ENCODE data around the gene NAV1.

Gene NAV1

GRCh38 chr1:201525193-201525778 is 13.6 kb upstream of the NAV1 start:
- DNase-seq (ENCODE audit: insufficient read length, low spot score) (no peak), FAIRE-seq (no peak)
- TF ChIP-seq POLR2A (IDR thresholded peaks at IDR 0.05; ENCODE audit: low read depth, low read length), result no peak

- DNase-seq (ENCODE audit: insufficient read length, low spot score) (no peak), FAIRE-seq (no peak)
- no peak for TF ChIP-seq POLR2A (IDR thresholded peaks at IDR 0.05; ENCODE audit: low read depth, low read length)
Observed at GRCh38 chr1:201527879-201528278, 11.0 kb upstream of the NAV1 start.

DNA sequence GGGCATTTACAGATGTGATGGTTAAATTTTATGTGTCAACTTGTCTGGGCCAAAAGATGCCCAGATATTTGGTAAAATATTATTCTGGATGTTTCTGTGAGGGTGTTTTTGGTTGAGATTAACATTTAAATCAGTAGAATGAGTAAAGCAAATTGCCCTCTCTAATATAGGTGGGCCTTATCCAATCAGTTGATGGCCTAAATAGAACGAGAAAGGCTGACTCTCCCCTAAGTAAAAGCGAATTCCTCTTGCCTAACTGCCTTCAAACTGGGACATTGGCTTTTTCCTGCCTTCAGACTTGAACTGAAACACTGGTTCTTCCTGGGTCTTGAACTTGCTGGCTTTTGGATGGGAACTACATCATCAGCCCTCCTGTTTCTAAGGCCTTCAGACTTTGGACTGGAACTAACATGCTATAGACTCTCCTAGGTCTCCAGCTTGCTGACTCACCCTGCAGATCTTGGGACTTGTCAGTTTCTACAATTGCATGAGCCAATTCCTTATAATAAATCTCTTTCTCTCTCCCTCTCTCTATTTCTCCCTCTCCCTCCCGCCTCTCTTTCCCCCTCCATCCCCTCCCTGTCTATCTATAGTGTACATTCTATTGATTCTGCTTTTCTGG is 10.2 kb upstream of the NAV1 start:
- no peak for TF ChIP-seq POLR2A (IDR thresholded peaks at IDR 0.05; ENCODE audit: low read depth, low read length)
- FAIRE-seq, result no peak
- DNase-seq (ENCODE audit: insufficient read length, low spot score), result no peak

DNA sequence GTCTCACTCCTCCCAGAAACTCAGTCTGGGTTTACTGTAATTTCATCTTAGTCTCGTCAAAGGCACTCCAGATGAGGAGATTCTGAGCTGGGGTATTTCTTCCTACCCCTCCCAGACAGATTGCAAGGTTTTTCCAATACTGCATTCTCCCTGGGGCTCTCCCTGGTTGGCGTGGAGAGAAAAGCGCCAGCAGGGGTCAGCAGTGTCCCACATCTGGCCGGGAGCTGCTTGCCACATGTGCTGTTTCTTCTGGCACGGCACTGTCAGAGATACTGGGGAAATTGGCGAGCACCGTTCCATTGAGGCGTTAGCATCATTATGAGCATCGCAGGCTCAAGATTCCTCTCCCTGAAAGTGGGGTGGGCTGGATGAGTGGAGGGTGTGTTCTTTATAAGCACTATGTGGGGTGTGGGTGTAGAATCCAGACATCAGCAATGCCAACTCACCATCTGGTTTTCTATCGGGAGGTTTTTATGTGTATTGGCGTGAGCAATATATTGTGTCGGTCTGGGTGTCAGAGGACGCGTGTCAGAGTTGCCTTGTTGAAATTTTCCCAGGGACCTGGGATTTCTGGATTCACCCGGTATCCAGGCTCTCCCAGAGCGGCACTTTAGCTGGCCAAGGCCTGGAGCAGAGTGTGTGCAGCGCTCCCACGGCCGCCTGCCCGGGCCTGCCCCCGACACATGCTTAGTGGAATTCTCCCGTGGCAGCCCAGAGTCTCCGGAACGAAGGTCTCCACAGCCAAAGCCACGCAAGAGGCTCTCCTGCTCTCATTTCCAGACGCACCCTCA is 8.0 kb upstream of the NAV1 start:
- DNase-seq (ENCODE audit: insufficient read length, low spot score) (peak; percentile 73), FAIRE-seq (no peak)
- TF ChIP-seq POLR2A (IDR thresholded peaks at IDR 0.05; ENCODE audit: low read depth, low read length), result no peak

DNA sequence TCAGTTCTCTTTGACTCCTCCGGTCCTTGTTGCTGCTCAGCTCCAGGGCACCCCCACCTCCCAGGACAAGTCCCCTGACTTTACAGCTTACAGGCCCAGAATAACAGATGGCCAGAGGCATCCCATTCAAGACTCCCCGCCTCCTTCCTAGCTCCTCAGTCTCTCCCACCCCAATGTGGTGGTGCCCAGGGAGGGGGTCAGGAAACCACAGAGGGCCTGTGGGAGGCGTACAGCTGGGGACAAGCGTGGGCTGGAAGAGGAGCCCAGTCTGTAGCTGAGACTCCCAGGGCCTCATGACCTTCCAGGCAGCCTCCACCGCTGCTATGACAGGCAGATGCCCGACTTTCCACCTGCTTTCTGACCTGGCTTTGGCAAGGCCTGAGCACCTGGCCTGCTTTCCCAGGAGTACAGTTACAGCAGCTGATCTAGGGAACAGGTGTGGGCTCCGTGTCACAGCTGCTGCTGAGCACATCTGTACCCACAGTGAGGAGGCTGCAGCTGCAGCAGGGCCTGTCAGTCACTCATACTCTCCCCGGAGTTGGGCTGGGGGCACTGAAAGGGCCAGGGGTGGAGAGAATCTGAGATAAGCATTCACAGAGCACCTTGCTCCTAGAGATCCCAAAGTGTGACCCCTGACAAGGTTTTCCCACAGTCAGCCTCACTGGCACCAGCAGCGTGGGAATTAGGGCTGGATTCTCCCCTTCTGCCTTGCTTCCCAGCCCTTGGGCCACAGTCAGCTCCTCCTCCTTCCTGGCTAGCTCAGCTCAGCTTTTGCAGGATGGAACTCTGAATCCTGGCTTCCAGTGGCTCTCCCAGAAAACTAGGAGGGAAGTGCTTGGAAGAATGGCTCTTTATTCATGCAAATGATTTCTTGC is 7.1 kb upstream of the NAV1 start:
- no peak for TF ChIP-seq POLR2A (IDR thresholded peaks at IDR 0.05; ENCODE audit: low read depth, low read length)
- DNase-seq (ENCODE audit: insufficient read length, low spot score), result no peak
- no peak for FAIRE-seq

DNA sequence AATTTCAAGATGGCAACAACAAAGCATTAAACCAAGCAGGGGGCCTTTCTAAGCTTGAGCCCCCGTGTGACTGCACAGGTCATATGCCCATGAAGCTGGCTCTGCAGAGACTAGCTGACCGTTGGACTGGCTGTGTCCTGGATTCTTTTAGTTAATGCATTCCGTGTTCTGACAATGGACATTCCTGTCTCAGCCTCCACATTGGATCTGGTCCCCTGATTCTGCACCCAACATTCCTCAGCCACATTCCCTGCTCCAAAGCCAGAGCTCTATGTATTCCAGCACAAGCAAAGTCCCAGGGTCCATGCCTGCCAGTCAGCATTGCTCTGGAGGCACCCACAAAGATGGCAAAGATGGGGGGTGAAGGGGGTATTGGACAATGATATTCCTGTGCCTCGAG is 5.1 kb upstream of the NAV1 start:
- DNase-seq (ENCODE audit: insufficient read length, low spot score) (no peak), FAIRE-seq (no peak)
- TF ChIP-seq POLR2A (IDR thresholded peaks at IDR 0.05; ENCODE audit: low read depth, low read length), result no peak

- no peak for DNase-seq (ENCODE audit: insufficient read length, low spot score)
- TF ChIP-seq POLR2A (IDR thresholded peaks at IDR 0.05; ENCODE audit: low read depth, low read length), result no peak
- no peak for FAIRE-seq
Observed at GRCh38 chr1:201535046-201535918, 3.6 kb upstream of the NAV1 start.

DNA sequence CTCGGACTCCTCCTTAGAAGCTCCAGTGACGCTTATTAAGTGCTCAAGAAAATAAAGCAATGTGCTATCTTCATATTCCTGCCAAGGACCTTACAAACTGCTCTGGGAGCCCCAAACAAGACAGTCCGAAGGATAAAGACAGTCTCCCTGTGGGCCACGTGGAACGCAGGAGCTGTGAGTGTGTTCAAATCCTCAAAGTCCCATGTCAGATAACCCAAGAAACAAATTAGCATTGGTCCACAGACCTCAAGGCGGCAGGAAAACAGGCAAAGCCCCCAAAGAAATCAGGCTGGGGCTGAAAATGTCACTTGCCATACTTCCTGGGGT is 3.0 kb upstream of the NAV1 start:
- DNase-seq (ENCODE audit: insufficient read length, low spot score) (no peak), FAIRE-seq (no peak)
- TF ChIP-seq POLR2A (IDR thresholded peaks at IDR 0.05; ENCODE audit: low read depth, low read length), result no peak

GRCh38 chr1:201536558-201536957 is 2.4 kb upstream of the NAV1 start:
- TF ChIP-seq POLR2A (IDR thresholded peaks at IDR 0.05; ENCODE audit: low read depth, low read length), result no peak
- peak; percentile 69 for DNase-seq (ENCODE audit: insufficient read length, low spot score)
- no peak for FAIRE-seq

- TF ChIP-seq POLR2A (IDR thresholded peaks at IDR 0.05; ENCODE audit: low read depth, low read length), result no peak
Observed at GRCh38 chr1:201537028-201537427, 1.9 kb upstream of the NAV1 start.

GRCh38 chr1:201537467-201537866 is 1.5 kb upstream of the NAV1 start:
- no peak for TF ChIP-seq POLR2A (IDR thresholded peaks at IDR 0.05; ENCODE audit: low read depth, low read length)
- DNase-seq (ENCODE audit: insufficient read length, low spot score) (no peak), FAIRE-seq (no peak)

More at GRCh38 chr1:201537028-201537427, 1.9 kb upstream of the NAV1 start:
- FAIRE-seq (no peak), DNase-seq (ENCODE audit: insufficient read length, low spot score) (no peak)

GRCh38 chr1:201537891-201538611 is 876 bp upstream of the NAV1 start:
- no peak for DNase-seq (ENCODE audit: insufficient read length, low spot score)
- TF ChIP-seq POLR2A (IDR thresholded peaks at IDR 0.05; ENCODE audit: low read depth, low read length), result 0 out of 2 replicates have a peak, but pooled peaks have one; percentile 8
- no peak for FAIRE-seq

Data from H54 (cell line).